Astrocyte of the spinal cord (primary cell): ENCODE results near the gene BICDL1.

Experiments used
- DNase-seq: peaks from one replicate; pipeline ENCODE4 v3.0.0; 2011; ENCODE audit warnings: low read depth, low spot score
- H3K4me3 ChIP-seq: 2 replicates; pipeline ENCODE4 v1.5.1; 2011; ENCODE audit warnings: low read depth, mild to moderate bottlenecking, low read length, moderate library complexity
- in situ Hi-C: cut with HindIII; loops from 2 replicates; pipeline ENCODE4 v1.10.0; 2017; ENCODE audit warnings: low sequenced_read_pairs
- TF ChIP-seq, protein P1 (sequence below): IDR thresholded peaks from 2 replicates; pipeline ENCODE4 v1.5.1; 2012; ENCODE audit warnings: low read depth, mild to moderate bottlenecking, low read length, inconsistent platforms

BICDL1 gene

DNA sequence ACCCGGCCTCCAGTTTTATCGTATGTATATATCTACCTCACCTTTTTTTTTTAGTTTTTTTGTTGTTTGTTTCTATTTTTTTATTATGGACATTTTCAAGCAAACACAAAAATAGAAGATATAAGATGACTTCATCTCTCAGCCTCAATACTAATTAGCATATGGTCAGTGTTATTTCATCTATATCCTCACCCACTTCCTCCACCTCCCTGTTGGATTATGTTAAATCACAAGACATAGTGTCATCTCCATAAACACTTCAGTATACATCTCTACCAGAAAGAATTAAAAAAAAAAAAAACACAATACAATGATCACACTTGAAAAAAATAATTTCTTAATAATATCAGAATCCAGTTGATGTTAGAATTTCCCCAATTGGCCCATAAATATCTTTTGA, 92.6 kb downstream of the BICDL1 start:
- in situ Hi-C loops = no loop called here
- H3K4me3 ChIP-seq = no peak overlapping the region
- TF ChIP-seq, protein P1, sequence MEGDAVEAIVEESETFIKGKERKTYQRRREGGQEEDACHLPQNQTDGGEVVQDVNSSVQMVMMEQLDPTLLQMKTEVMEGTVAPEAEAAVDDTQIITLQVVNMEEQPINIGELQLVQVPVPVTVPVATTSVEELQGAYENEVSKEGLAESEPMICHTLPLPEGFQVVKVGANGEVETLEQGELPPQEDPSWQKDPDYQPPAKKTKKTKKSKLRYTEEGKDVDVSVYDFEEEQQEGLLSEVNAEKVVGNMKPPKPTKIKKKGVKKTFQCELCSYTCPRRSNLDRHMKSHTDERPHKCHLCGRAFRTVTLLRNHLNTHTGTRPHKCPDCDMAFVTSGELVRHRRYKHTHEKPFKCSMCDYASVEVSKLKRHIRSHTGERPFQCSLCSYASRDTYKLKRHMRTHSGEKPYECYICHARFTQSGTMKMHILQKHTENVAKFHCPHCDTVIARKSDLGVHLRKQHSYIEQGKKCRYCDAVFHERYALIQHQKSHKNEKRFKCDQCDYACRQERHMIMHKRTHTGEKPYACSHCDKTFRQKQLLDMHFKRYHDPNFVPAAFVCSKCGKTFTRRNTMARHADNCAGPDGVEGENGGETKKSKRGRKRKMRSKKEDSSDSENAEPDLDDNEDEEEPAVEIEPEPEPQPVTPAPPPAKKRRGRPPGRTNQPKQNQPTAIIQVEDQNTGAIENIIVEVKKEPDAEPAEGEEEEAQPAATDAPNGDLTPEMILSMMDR = no peak
- no peak for DNase-seq

DNA sequence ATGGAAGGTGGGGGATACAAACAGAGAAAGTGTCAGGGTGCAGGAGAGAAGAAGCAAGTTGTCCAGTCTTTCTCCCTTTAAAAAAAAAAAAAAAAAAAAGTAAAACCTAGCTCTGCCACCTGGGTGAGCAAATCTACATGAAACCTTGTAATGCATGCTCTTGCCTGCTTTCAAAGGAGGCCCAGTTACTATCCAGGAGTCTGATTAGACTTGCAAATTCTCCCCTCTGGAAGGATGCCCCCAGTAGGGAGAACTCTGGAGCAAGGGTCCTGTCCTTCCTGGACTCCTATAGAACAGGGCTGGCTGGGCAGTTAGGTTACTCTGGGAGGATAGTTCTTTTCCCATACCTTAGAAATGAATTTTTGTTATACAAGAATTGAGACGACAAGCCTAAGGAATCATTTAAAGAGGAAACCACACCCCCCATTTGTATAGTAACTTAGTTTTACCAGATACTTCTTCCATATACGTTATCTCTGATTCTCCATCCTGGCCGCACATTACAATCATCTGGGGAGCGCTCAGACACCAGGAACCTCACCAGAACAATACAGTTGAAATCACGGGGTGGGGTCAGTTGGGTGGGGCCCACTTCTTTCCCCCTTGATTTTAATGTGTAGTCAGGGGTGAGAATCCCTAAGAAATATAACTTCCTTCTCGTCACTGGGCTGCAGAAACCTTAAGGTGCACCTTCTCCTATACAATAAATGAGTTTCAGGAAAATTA, 97.0 kb downstream of the BICDL1 start:
- DNase-seq = no peak
- in situ Hi-C loops = no loop called here
- H3K4me3 ChIP-seq = no peak overlapping the region
- TF ChIP-seq, protein P1 = no peak

DNA sequence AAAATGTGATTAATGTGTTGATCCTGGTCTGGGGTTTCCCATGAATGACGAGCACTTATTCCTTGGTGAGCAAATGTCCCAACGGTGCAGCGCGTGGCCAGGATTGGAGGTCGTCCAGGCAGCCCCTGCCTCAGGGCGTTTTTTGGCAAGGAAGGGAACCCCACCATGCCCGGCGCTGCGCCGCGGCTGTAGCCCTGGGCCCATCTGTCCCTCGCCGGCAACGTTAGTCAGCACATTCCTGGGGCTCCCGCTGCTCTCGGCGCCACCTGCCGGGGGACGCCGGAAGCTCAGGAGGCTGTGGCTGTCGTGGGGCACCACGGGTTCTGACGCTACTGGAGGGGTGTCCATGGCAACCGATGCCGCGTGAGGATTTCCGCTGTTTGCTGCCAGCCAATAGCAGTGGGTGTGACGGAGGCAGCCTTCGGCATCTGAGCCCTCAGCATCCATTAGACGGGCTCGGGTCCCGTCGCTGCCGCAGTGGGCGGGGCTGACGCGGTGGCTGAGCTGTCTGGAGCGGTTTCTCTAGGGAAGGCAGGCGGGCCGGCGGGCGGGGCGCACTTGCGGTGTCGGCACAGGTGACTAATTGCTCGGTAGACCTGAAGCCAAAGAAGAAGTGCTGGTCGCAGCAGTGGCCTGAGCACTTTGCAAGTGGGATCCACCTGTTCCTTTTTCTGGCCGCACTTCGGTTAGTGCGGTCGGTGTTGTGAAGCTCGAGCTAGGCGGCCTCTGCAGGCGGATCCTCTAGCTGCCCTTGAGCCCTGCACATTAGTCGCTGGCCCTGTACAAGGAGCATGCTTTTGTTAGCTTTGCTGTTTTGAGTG, 98.0 kb downstream of the BICDL1 start:
- TF ChIP-seq, protein P1 = peak; percentile 98
- peak overlapping the region; percentile 45 for H3K4me3 ChIP-seq
- in situ Hi-C loops = no loop called here
- DNase-seq = peak; percentile 99

DNA sequence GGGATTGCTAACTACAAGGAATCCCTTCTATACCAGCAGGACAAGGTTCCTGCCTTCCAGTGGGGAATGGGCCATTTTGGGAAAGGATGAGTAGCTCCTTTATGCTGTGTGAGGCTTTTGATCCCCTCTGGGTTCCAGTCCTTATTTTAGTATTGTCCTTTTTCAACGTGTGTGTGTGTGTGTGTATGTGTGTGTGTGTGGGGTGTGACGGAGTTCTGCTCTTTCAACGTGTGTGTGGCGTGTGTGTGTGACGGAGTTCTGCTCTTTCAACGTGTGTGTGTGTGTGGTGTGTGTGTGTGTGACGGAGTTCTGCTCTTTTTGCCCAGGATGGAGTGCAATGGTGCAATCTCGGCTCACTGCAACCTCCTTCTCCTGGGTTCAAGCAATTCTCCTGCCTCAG, 100.1 kb downstream of the BICDL1 start:
- DNase-seq = no peak
- in situ Hi-C loops = no loop called here

DNA sequence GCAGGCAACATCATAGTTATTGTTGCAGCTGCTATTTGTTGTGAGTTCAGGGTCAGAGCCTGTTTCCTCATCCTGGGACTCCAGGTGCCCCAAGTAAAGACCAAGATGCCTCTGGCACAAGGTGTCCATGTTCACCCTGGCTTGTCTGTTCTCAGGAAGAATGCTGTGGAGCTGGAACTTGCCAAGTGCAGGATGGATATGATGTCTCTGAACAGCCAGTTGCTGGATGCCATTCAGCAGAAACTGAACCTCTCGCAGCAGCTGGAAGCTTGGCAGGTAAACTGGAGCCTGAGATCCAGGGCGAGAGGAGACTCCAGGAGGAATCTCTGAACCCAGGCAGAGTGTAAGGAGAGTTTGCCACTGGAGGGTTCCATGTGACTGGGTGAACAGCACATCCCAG, 100.8 kb downstream of the BICDL1 start:
- H3K4me3 ChIP-seq = no peak overlapping the region
- TF ChIP-seq, protein P1 = no peak
- in situ Hi-C loops = no loop called here
- DNase-seq = no peak

More for the DNA sequence above, 100.1 kb downstream of the BICDL1 start:
- TF ChIP-seq, protein P1 = no peak
- no peak overlapping the region for H3K4me3 ChIP-seq

DNA sequence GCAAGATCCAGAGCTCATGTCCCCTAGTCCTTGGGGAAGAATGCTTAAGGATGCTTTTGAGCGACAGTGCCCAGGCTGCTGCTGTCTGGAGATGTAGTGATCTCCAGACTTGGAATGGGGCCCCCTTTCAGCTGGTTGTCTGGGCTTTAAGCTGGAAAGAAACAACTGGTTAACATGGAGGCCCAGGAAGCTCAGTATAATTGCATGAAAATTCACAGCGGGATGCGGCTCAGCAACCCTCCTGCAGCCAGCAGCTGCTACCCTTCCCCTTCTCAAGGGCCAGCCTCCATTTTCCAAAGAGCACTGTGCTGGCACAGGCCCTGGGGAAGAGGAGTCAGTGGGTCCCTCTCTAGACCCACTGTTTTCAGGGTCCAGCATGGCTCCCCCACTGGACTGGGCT, 101.2 kb downstream of the BICDL1 start:
- H3K4me3 ChIP-seq = no peak overlapping the region
- no peak for DNase-seq
- TF ChIP-seq, protein P1 = no peak
- in situ Hi-C loops = no loop called here
